ENCODE measurements around the gene CCDC93.
"Not testable (repeated sequence)": the region's sequence is repeated elsewhere in the genome, so short reads cannot be mapped to it uniquely, and the experiment has no call there.

Gene CCDC93

DNA sequence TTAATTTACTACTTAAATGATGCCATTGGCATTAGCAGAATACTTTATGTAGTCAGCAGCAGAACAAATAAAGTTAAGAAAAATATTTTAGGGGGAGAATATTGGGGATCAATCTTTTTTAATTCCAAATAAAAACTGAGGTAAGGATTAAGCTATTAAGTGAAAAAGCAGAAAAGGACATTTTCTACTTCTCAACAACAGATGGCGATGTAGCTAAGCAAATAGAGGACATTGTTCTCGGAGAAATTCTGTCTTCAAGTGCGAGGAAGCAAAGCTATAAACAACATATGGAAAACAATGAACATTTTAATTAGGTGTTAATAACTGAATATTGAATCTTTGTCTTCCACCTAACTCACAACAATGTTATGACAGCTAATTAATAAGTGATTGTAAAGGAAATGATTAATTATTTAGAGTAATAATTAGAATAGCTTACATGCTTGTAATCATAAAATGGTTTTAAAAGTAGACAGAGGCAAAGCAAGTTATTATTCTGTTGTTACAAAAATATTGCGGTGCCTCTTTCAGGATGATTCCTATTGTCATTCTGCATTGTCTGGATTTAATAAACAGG is 32.9 kb upstream of the CCDC93 start:
- in situ Hi-C loops (cut with MboI; ENCODE audit: low sequenced_read_pairs) = no loop called here

DNA sequence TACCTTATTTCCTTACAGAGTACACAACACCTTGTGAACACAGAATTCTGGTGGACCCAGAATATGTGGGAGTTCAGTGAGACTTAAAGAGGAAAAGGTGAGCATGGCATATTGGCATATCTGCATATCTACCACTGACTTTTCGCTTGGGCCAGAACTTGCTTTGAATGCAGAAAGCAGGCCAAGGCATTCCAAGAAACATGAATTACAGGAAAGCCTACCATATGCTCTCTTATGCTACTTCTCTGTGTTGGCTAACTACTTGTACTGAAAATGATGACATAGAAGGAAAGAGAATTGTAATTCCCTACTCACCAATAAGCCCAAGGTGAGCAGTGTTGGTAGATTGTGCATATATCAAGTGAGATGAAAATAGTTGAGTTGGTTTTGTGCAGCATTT is 31.4 kb upstream of the CCDC93 start:
- in situ Hi-C loops (cut with MboI; ENCODE audit: low sequenced_read_pairs) = no loop called here

GRCh38 chr2:118044854-118045253 is 31.0 kb upstream of the CCDC93 start:
- in situ Hi-C loops (cut with MboI; ENCODE audit: low sequenced_read_pairs) = no loop called here

DNA sequence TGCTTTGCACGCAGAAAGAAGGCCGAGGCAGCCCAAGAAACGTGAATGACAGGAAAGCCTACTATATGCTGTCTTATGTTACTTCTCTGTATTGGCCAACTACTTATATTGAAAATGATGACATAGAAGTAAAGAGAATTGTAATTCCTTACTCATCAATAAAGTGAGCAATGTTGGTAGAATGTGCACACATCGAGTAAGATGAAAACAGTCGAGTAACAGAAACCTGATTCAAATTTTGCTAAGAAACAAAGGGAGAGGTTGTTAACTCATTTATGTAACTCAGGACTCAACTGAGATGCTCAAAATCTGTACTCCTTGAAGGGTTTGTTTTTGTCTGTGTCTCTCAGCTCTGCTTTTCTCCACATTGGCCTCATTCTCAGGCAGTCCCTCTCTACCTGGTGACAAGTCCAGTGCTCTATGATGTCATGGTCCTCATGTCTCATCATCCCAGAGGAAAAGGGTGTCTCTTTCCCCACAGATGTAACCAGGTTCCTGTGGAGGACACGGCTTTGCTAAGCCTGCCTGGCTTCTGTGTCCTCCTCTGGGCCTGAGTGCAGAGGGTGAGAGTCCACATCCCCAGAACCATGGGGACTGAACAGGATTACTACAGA is 30.3 kb upstream of the CCDC93 start:
- in situ Hi-C loops (cut with MboI; ENCODE audit: low sequenced_read_pairs) = no loop called here

- in situ Hi-C loops (cut with MboI; ENCODE audit: low sequenced_read_pairs) = no loop called here
Measured at GRCh38 chr2:118040891-118041290, 27.0 kb upstream of the CCDC93 start.

- in situ Hi-C loops (cut with MboI; ENCODE audit: low sequenced_read_pairs) = no loop called here
Measured at GRCh38 chr2:118032169-118033013, 18.5 kb upstream of the CCDC93 start.

- in situ Hi-C loops (cut with MboI; ENCODE audit: low sequenced_read_pairs) = no loop called here
Measured at GRCh38 chr2:118031566-118031965, 17.7 kb upstream of the CCDC93 start.

DNA sequence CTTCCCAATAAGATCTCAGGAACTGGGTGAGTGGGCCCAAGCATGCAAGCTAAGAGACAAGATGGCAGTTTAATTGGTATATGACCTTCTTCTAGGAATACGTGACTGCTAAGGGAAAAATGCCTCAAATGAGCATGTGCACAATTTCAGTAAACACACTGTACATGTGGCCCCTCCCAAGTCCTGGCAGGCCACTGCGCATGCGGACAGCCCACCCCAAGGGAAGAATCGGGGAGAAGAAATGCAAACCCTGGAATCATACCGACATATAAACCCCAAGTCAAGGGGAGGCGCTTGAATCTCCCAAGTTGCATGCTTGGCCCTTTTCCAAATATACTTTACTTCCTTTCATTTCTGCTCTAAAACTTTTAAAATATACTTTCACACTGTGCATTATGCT is 15.2 kb upstream of the CCDC93 start:
- in situ Hi-C loops (cut with MboI; ENCODE audit: low sequenced_read_pairs) = no loop called here

DNA sequence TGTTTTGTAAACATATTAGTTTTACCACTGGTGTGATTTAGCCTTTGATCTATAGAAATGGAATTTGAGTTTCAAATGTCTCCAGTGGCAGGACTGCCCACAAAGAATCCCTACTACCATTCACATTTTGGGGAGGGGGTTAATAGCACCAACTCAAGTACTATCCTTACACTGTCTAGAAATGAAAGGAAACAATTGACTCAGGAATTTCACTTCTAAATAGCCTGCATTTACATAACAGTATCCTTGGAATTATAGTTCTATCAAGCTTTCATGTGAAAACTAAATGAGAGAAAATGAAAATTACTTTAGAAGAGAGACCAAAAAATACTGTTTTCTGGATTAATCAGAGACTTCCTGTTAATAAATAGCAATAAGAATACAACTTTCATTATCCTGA is 7.5 kb upstream of the CCDC93 start:
- in situ Hi-C loops (cut with MboI; ENCODE audit: low sequenced_read_pairs) = no loop called here

GRCh38 chr2:118019821-118020220 is 6.0 kb upstream of the CCDC93 start:
- in situ Hi-C loops (cut with MboI; ENCODE audit: low sequenced_read_pairs) = no loop called here

DNA sequence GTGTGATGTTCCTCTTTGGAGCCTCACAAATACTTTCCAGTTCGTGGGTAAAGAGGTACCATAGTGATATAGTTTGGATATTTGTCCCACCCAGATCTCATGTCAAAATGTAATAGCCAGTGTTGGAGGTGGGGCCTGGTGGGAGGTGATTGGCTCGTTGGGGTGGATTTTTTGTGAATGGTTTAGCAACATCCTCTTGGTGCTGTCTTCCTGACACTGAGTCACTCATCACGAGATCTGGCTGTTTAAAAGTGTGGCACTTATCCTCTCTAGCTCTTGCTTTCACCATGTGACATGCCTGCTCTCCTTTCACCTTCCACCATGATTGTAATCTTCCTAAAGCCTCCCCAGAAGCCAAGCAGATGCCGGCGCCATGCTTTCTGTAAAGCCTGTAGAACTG is 3.0 kb upstream of the CCDC93 start:
- in situ Hi-C loops (cut with MboI; ENCODE audit: low sequenced_read_pairs) = no loop called here

- in situ Hi-C loops (cut with MboI; ENCODE audit: low sequenced_read_pairs) = not testable (repeated sequence)
Measured at GRCh38 chr2:118015761-118016160, 1.9 kb upstream of the CCDC93 start.

DNA sequence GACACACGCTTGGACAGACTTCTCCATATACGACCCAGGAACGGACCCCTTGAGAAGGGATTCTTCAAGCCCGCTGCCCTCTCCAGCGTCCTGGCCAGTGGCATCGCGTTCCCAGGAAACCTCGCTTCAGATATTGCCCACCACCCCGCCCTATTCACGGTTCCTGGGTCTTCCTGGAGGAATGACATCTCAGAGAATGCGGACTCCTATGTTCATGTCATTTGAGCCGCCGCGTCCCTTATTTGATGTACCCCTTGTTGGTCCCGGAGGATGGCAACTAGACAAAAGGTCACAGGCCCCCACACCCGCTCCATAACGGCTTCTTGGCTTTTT is 588 bp upstream of the CCDC93 start:
- in situ Hi-C loops (cut with MboI; ENCODE audit: low sequenced_read_pairs) = no loop called here

- in situ Hi-C loops (cut with MboI; ENCODE audit: low sequenced_read_pairs) = no loop called here
Measured at GRCh38 chr2:118013221-118013723, 598 bp downstream of the CCDC93 start.

DNA sequence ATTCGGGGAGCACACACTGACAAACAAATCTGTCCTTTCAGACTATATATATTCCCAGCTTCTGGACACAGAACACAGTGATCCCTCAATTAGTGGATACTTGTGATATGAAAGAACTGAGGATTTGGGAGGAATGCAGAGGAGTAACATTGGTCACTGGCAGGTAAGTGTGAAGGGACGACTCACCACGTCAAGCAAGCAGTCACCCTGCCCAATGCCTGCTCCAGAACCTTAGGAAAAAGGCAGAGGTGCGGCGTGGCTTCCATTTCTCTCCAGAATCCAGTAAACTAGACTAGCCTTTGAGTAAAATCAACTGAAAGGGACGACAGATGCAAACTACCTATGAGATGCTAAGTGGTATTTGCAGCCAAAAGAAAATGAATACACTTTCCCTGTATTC is 1.1 kb downstream of the CCDC93 start:
- in situ Hi-C loops (cut with MboI; ENCODE audit: low sequenced_read_pairs) = no loop called here

- in situ Hi-C loops (cut with MboI; ENCODE audit: low sequenced_read_pairs) = no loop called here
Measured at GRCh38 chr2:118010473-118010872, 3.4 kb downstream of the CCDC93 start.

GRCh38 chr2:118006861-118007260 is 7.0 kb downstream of the CCDC93 start:
- in situ Hi-C loops (cut with MboI; ENCODE audit: low sequenced_read_pairs) = no loop called here

DNA sequence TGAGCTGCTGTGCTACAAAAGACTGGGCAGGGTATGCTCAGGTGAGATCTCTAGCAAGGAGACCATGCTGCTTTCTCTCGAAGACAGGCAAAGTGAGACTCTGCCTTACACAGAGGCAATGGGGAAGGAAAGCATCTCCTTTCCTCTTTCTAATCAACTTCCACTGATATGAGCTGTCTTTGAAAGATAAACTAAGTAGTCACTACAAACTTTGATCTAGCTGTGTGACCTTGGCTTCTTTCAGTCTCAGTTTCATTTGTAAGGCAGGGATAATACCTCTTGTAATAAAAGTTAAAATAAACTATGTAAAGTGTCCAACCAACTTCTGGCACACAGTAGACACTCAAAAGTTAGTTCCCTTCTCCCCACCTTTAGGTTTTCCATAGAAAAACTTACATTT is 7.5 kb downstream of the CCDC93 start:
- in situ Hi-C loops (cut with MboI; ENCODE audit: low sequenced_read_pairs) = no loop called here

GRCh38 chr2:118003396-118003824 is 10.5 kb downstream of the CCDC93 start:
- in situ Hi-C loops (cut with MboI; ENCODE audit: low sequenced_read_pairs) = no loop called here

DNA sequence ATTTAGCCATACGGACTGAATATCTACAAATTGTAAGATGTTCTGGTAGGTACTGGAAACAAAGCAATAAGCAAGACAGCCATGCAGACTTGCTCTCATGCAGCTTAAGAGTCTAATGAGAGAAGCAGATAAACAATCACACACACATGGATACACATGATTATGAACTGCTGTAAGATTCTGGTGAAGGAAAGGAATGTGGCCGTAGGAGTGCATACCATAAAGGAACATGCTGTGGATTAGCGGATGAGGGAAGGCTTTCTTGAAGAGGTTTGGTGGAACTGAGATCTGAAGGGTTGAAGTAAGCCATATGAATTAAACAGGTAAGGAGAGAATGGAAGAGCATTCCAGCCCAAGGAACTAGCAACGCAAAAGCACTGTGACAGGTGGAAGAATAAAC is 13.8 kb downstream of the CCDC93 start:
- in situ Hi-C loops (cut with MboI; ENCODE audit: low sequenced_read_pairs) = no loop called here

- in situ Hi-C loops (cut with MboI; ENCODE audit: low sequenced_read_pairs) = no loop called here
Measured at GRCh38 chr2:117997872-117998454, 15.9 kb downstream of the CCDC93 start.

DNA sequence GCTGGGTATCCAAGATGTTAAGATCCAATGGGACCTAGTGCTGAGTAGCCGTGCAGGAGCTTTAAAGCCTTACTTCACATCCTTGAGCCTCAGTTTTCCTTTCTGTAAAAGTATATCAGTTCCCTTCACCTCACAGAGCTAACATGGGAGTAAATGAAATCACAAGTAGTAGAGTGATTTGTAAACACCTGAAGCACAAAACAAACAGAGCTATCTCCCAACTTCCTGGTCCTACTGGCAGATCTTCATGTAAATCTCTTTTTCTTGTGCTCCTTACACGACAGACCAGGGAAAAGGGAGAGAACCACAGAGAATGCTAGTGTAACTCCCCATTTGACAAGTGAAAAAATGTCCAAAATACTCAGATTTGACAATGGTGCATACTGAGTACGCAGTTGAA is 17.3 kb downstream of the CCDC93 start:
- in situ Hi-C loops (cut with MboI; ENCODE audit: low sequenced_read_pairs) = no loop called here

All from hTERT RPE-1 (cell line).